ENCODE measurements around the gene HESX1. TPM values are rescaled to one million over a fixed set of nuclear protein-coding genes. Genes with fewer than 3 reads are reported as not detected.

Gene HESX1
- total and polyA plus RNA-seq, 4 experiments from 2014 or later = not detected

DNA sequence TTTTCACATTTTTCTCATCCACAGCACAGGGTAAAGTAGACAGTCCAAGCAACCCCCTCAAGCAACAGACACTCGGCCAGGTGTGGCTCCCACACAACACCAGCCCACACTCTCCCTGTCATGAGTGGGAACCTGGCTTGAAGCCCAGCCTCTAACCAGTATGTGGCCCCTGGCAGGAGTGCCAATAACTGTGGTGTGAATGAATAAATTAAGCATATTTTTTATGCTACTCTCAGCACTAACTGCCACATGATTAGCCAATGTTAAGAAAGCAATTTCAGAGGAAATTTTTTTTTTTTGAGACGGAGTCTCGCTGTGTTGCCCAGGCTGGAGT is 44.5 kb downstream of the HESX1 start:
- Histone ChIP-seq H3K36me3 (ENCODE audit: insufficient read depth, low read length) (no peaks in the 10 kb centered on the region), H3K4me3 (ENCODE audit: low read length in 2 of 2) (no peak overlapping the region), H3K9me3 (ENCODE audit: control insufficient read depth in 1 of 2, low read length in 2 of 2) (no peaks in the 10 kb centered on the region), H3K27ac (ENCODE audit: low read depth, low read length) (no peak overlapping the region), H3K27me3 (ENCODE audit: insufficient read depth, low read length) (no peaks in the 10 kb centered on the region), H3K4me1 (ENCODE audit: insufficient read depth, low read length) (peaks cover 11% of the 10 kb centered on the region)
- H3K36me3 Mint-ChIP-seq = no peaks in the 10 kb centered on the region
- intact Hi-C loops (cut with micrococcal nuclease) = no loop called here
- no peak for DNase-seq
- H3K27me3 Mint-ChIP-seq = peaks cover 7 to 17% of the 10 kb centered on the region in 2 donors
- H3K4me3 Mint-ChIP-seq = no peak overlapping the region
- POLR2A ChIA-PET (ENCODE audit: partially characterized antibody) = no interaction called here
- H3K9me3 Mint-ChIP-seq = no peaks in the 10 kb centered on the region
- H3K27ac Mint-ChIP-seq = no peak overlapping the region
- CTCF ChIA-PET (ENCODE audit: partially characterized antibody) = no interaction called here
- H3K4me1 Mint-ChIP-seq = peaks cover 9 to 12% (median 10%) of the 10 kb centered on the region in 4 donors

DNA sequence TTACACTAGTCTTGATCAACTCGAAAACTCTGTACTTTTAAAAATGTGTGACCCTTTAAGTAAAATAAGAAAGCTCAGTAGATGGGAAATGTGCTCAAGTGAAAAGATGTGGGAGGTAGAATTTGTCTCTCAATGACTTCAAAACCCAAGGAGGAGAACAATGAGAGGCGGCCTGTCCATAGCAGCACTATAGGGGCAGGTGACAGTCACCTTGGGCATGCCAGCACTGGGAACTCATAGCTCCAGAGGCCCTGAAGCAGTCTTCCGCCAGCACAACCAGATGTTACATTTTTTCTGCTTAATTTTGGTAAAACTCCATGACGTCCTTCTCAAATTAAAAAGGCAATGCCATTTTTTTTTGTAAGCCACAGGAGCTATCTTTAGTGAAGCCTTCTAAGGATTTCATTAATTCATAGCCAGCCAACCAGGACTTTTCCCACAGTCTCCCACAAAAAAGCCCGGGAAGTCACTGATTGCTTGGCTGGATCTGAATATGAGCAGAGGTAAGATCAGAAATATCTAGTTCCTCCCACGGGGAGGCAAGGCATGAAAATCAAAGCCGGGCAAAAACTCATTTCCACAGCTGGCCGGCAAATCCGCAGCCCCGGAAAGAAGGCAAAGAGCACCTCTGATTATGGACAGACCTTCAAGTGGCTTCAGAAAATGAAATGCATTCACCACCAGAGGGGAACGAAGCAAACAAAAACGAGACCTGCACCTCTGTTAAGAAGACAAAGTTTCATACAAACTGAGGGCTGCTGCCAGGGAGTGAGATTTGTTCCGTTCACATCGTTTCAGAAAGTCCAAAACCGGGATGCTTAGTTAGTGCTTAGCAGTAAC is 45.1 kb downstream of the HESX1 start:
- Histone ChIP-seq H3K9me3 (ENCODE audit: control insufficient read depth in 1 of 2, low read length in 2 of 2) (no peaks in the 10 kb centered on the region), H3K4me3 (ENCODE audit: low read length in 2 of 2) (no peak overlapping the region), H3K27ac (ENCODE audit: low read depth, low read length) (no peak overlapping the region), H3K27me3 (ENCODE audit: insufficient read depth, low read length) (no peaks in the 10 kb centered on the region), H3K4me1 (ENCODE audit: insufficient read depth, low read length) (peaks cover 10% of the 10 kb centered on the region), H3K36me3 (ENCODE audit: insufficient read depth, low read length) (no peaks in the 10 kb centered on the region)
- intact Hi-C loops (cut with micrococcal nuclease) = no loop called here
- H3K36me3 Mint-ChIP-seq = no peaks in the 10 kb centered on the region
- peaks cover 7 to 17% of the 10 kb centered on the region in 2 donors for H3K27me3 Mint-ChIP-seq
- no peaks in the 10 kb centered on the region for H3K9me3 Mint-ChIP-seq
- no peak overlapping the region for H3K27ac Mint-ChIP-seq
- no peak overlapping the region for H3K4me3 Mint-ChIP-seq
- CTCF ChIA-PET (ENCODE audit: partially characterized antibody) = no interaction called here
- H3K4me1 Mint-ChIP-seq = peaks cover 9 to 12% (median 10%) of the 10 kb centered on the region in 4 donors
- no peak for DNase-seq
- POLR2A ChIA-PET (ENCODE audit: partially characterized antibody) = no interaction called here

DNA sequence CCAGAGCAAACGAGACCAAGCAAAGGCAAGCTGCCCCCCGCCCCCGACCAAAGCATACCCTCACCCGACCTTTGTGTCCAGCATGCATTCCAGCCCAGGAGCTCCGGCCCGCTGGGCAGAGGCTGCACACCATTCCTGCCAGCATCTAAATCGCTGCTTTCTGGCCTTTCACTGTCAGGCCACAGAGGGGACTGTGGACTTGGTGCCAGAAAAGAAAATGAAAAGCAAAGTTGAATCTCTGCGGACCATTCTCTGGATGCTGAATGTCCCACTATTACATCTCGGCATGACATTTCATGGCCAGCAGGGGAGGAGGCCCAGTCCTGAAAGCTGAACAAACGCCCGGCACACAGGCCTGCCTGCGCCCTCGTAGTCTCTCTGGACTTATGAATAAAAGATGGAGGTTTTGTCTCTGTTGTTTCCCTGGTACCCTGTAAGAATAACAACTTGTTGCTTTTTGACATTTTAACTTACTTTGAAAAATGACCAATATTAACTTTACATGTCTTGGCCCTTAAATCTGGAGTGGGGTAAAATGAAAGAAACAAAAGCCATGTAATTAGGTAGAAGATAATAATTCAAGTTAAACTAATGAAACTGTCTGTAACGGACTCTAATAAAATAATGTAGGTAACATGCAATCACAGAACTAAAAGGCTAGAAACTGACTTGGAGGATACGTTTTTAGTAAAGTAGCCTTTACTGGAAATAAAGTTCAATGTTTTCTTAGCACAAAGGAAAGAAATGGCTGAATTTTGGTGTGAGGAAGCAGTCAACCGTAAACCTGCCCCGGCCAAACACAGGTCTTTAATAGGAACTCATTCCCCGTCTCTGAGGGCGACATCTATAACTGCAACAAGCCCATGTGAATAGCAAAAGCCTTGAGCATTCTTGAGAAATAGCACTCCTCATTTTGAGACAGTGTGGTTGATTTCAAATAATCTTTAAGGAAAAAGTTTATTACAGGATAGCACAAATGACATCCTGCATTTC is 47.3 kb downstream of the HESX1 start:
- no peak for DNase-seq
- no peaks in the 10 kb centered on the region for H3K9me3 ChIP-seq (ENCODE audit: control insufficient read depth in 1 of 2, low read length in 2 of 2)
- Mint-ChIP-seq H3K4me1 (no peaks in the 10 kb centered on the region), H3K27ac (no peak overlapping the region), H3K27me3 (peaks cover 9 to 20% of the 10 kb centered on the region in 2 donors), H3K9me3 (peaks cover 0 to 2% (median 0%) of the 10 kb centered on the region in 8 donors), H3K4me3 (no peak overlapping the region), H3K36me3 (no peaks in the 10 kb centered on the region)
- intact Hi-C loops (cut with micrococcal nuclease) = no loop called here
- no peak overlapping the region for H3K27ac ChIP-seq (ENCODE audit: low read depth, low read length)
- H3K27me3 ChIP-seq (ENCODE audit: insufficient read depth, low read length) = no peaks in the 10 kb centered on the region
- ChIA-PET CTCF (ENCODE audit: partially characterized antibody) (interaction anchor here (1.1 kb wide), 1 partner anchor 17 kb away, joined by 4 read pairs; no protein-coding TSS in a partner anchor), POLR2A (ENCODE audit: partially characterized antibody) (no interaction called here)
- no peak overlapping the region for H3K4me3 ChIP-seq (ENCODE audit: low read length in 2 of 2)
- no peaks in the 10 kb centered on the region for H3K4me1 ChIP-seq (ENCODE audit: insufficient read depth, low read length)
- no peaks in the 10 kb centered on the region for H3K36me3 ChIP-seq (ENCODE audit: insufficient read depth, low read length)

DNA sequence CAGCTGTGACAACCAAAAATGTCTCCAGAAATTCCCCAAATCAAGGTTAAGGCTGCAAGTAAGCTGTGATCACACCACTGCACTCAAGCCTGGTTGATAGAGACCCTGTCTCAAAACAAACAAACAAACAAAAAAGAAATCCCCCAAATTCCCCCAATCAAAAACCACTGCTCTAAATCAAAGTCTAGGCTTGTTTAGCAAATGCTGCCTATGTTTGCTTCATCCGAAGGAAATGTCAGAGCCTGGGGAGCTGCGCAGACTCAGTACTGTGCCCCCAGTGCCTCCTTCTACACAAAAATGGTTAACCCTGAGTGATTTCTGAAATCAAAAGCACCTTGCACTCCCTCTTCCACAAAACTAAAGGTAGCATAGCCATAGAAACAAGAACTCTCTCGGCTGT is 48.0 kb downstream of the HESX1 start:
- H3K9me3 ChIP-seq (ENCODE audit: control insufficient read depth in 1 of 2, low read length in 2 of 2) = no peaks in the 10 kb centered on the region
- DNase-seq = no peak
- Mint-ChIP-seq H3K4me1 (no peaks in the 10 kb centered on the region), H3K27ac (no peak overlapping the region), H3K27me3 (peaks cover 13 to 24% of the 10 kb centered on the region in 2 donors), H3K9me3 (peaks cover 0 to 2% (median 0%) of the 10 kb centered on the region in 8 donors), H3K36me3 (no peaks in the 10 kb centered on the region), H3K4me3 (no peak overlapping the region)
- H3K4me1 ChIP-seq (ENCODE audit: insufficient read depth, low read length) = no peaks in the 10 kb centered on the region
- H3K36me3 ChIP-seq (ENCODE audit: insufficient read depth, low read length) = no peaks in the 10 kb centered on the region
- ChIA-PET POLR2A (ENCODE audit: partially characterized antibody) (no interaction called here), CTCF (ENCODE audit: partially characterized antibody) (interaction anchor here (1.1 kb wide), 1 partner anchor 18 kb away, joined by 4 read pairs; no protein-coding TSS in a partner anchor)
- no peaks in the 10 kb centered on the region for H3K27me3 ChIP-seq (ENCODE audit: insufficient read depth, low read length)
- H3K27ac ChIP-seq (ENCODE audit: low read depth, low read length) = no peak overlapping the region
- no peak overlapping the region for H3K4me3 ChIP-seq (ENCODE audit: low read length in 2 of 2)
- intact Hi-C loops (cut with micrococcal nuclease) = no loop called here

DNA sequence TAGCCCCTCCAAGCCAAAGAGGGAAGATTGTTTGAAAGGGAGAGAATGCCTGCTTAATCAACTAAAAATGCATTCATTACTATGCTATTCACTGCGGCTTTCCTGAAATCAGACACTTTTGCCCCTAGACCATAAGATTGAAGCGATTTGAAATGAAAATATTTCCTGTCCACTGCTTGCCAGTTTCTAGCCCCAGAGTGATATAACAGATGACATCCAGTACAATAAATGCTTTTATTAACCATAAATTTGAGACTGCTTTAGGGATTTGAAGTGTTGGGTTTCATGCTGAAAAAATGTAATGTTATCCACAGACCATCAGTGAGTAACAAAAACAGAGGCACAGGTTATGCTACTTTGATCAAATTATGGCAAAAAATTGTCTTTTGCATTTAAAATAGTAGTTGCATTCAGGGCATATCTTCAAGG is 48.7 kb downstream of the HESX1 start:
- Mint-ChIP-seq H3K27ac (no peak overlapping the region), H3K9me3 (peaks cover 0 to 2% (median 0%) of the 10 kb centered on the region in 8 donors), H3K36me3 (no peaks in the 10 kb centered on the region), H3K27me3 (peaks cover 13 to 22% of the 10 kb centered on the region in 2 donors), H3K4me3 (no peak overlapping the region), H3K4me1 (no peaks in the 10 kb centered on the region)
- DNase-seq = no peak
- CTCF ChIA-PET (ENCODE audit: partially characterized antibody) = interaction anchor here (1.1 kb wide), 1 partner anchor 19 kb away, joined by 4 read pairs; no protein-coding TSS in a partner anchor
- Histone ChIP-seq H3K4me1 (ENCODE audit: insufficient read depth, low read length) (no peaks in the 10 kb centered on the region), H3K27ac (ENCODE audit: low read depth, low read length) (no peak overlapping the region), H3K9me3 (ENCODE audit: control insufficient read depth in 1 of 2, low read length in 2 of 2) (no peaks in the 10 kb centered on the region), H3K4me3 (ENCODE audit: low read length in 2 of 2) (no peak overlapping the region), H3K36me3 (ENCODE audit: insufficient read depth, low read length) (no peaks in the 10 kb centered on the region), H3K27me3 (ENCODE audit: insufficient read depth, low read length) (no peaks in the 10 kb centered on the region)
- POLR2A ChIA-PET (ENCODE audit: partially characterized antibody) = no interaction called here
- intact Hi-C loops (cut with micrococcal nuclease) = no loop called here

DNA sequence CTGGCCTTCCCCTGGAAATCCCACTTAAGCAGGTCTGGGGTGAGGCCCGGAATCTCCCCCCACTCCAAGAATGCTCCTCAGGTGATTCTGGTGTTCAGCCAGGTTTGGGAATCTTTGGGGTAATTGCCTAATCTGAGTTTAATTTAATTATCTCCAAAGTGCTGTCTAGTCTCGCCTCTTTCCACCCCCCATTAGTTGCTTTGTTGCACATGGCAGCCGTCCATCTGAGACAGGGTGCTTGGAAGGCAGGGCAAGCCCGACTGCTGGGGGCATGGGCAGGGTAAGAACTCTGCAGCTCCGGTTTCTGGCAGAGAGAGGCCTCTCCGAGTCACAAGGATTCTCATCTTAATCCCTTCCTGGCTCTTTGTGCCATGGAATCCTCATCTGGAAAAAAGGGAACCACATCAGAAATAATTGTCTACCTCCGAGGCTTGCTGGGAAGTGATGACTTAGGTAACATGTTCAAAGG is 49.6 kb downstream of the HESX1 start:
- Histone ChIP-seq H3K27me3 (ENCODE audit: insufficient read depth, low read length) (no peaks in the 10 kb centered on the region), H3K27ac (ENCODE audit: low read depth, low read length) (no peak overlapping the region), H3K9me3 (ENCODE audit: control insufficient read depth in 1 of 2, low read length in 2 of 2) (no peaks in the 10 kb centered on the region), H3K36me3 (ENCODE audit: insufficient read depth, low read length) (no peaks in the 10 kb centered on the region), H3K4me1 (ENCODE audit: insufficient read depth, low read length) (no peaks in the 10 kb centered on the region), H3K4me3 (ENCODE audit: low read length in 2 of 2) (no peak overlapping the region)
- no peaks in the 10 kb centered on the region for H3K4me1 Mint-ChIP-seq
- peaks cover 0 to 2% (median 0%) of the 10 kb centered on the region in 8 donors for H3K9me3 Mint-ChIP-seq
- no peak overlapping the region for H3K4me3 Mint-ChIP-seq
- CTCF ChIA-PET (ENCODE audit: partially characterized antibody) = no interaction called here
- POLR2A ChIA-PET (ENCODE audit: partially characterized antibody) = no interaction called here
- DNase-seq = no peak
- intact Hi-C loops (cut with micrococcal nuclease) = no loop called here
- H3K36me3 Mint-ChIP-seq = no peaks in the 10 kb centered on the region
- peaks cover 13 to 20% of the 10 kb centered on the region in 2 donors for H3K27me3 Mint-ChIP-seq
- H3K27ac Mint-ChIP-seq = no peak overlapping the region
